ENCODE data around the gene TMEM125. TPM values are rescaled to one million over a fixed set of nuclear protein-coding genes. Genes with fewer than 3 reads are reported as not detected.

Gene TMEM125
- total RNA-seq, 1 experiment from 2014 or later, result not detected

DNA sequence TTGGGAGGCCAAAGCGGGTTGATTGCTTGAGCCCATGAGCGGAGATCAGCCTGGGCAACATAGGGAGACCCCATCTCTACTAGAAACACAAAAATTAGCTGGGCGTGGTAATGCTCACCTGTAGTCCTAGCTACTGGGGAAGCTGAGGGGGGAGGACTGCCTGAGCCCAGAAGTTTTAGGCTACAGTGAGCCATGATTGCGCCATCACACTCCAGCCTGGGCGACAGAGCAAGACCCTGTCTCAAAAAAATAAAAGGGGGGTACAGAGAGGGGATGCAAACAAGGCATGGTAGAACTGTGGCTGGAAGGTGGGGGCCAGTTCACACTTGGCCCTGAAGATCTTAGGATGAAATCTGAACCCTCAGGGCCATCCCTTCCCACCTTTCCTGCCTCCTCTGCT is 16.8 kb downstream of the TMEM125 start:
- no peak overlapping the region for H3K4me3 ChIP-seq (ENCODE audit: low read depth in 2 of 2, low read length in 2 of 2)
- DNase-seq (ENCODE audit: low read depth, low spot score) (no peak), ATAC-seq (no peak)
- in situ Hi-C loops (cut with HindIII; ENCODE audit: low pct_unique_long_range_greater_than_20kb, low sequenced_read_pairs), result no loop called here
- no peaks in the 10 kb centered on the region for H3K4me1 ChIP-seq (ENCODE audit: control insufficient read depth, insufficient read depth, low read length)
- TF ChIP-seq SIN3A (IDR thresholded peaks at IDR 0.05; ENCODE audit: borderline replicate concordance, insufficient read depth, low read depth, low read length) (no peak), TCF7L2 (IDR thresholded peaks at IDR 0.05; ENCODE audit: low read depth, low read length) (no peak), POLR2AphosphoS5 (IDR thresholded peaks at IDR 0.05; ENCODE audit: low read depth, low read length) (no peak), REST (IDR thresholded peaks at IDR 0.05; ENCODE audit: insufficient read depth in 1 of 2, low read depth in 2 of 2, low read length in 1 of 2) (no peak), CTCF (IDR thresholded peaks at IDR 0.05) (no peak)
- intact Hi-C loops (cut with micrococcal nuclease; ENCODE audit: unreplicated experiment), result no loop called here
- no peaks in the 10 kb centered on the region for H3K36me3 ChIP-seq (ENCODE audit: control insufficient read depth, insufficient read depth, low read length)
- ChIA-PET POLR2A (no interaction called here), CTCF (interaction anchor here (0.6 kb wide), 1 partner anchor 1535 kb away, joined by 4 read pairs; no protein-coding TSS in a partner anchor)
- H3K9me3 ChIP-seq (ENCODE audit: control insufficient read depth, insufficient read depth, low read depth, low read length), result no peaks in the 10 kb centered on the region
- no peak overlapping the region for H3K27ac ChIP-seq (ENCODE audit: low read length)
- no TSS peak for BruUV-seq (replicated peaks)
- no peaks in the 10 kb centered on the region for H3K27me3 ChIP-seq (ENCODE audit: control insufficient read depth, insufficient read depth, low read length)

- intact Hi-C loops (cut with micrococcal nuclease; ENCODE audit: unreplicated experiment) (no loop called here), in situ Hi-C loops (cut with HindIII; ENCODE audit: low pct_unique_long_range_greater_than_20kb, low sequenced_read_pairs) (no loop called here)
- Histone ChIP-seq H3K4me1 (ENCODE audit: control insufficient read depth, insufficient read depth, low read length) (no peaks in the 10 kb centered on the region), H3K36me3 (ENCODE audit: control insufficient read depth, insufficient read depth, low read length) (no peaks in the 10 kb centered on the region), H3K27ac (ENCODE audit: low read length) (no peak overlapping the region), H3K27me3 (ENCODE audit: control insufficient read depth, insufficient read depth, low read length) (no peaks in the 10 kb centered on the region), H3K9me3 (ENCODE audit: control insufficient read depth, insufficient read depth, low read depth, low read length) (no peaks in the 10 kb centered on the region), H3K4me3 (ENCODE audit: low read depth in 2 of 2, low read length in 2 of 2) (no peak overlapping the region)
- TF ChIP-seq POLR2AphosphoS5 (IDR thresholded peaks at IDR 0.05; ENCODE audit: low read depth, low read length), result no peak
- no peak for TF ChIP-seq TCF7L2 (IDR thresholded peaks at IDR 0.05; ENCODE audit: low read depth, low read length)
- no peak for TF ChIP-seq CTCF (IDR thresholded peaks at IDR 0.05)
- TF ChIP-seq REST (IDR thresholded peaks at IDR 0.05; ENCODE audit: insufficient read depth in 1 of 2, low read depth in 2 of 2, low read length in 1 of 2), result no peak
- no peak for TF ChIP-seq SIN3A (IDR thresholded peaks at IDR 0.05; ENCODE audit: borderline replicate concordance, insufficient read depth, low read depth, low read length)
- ATAC-seq (no peak), DNase-seq (ENCODE audit: low read depth, low spot score) (no peak)
- BruUV-seq (replicated peaks), result no TSS peak
- CTCF ChIA-PET, result no interaction called here
- POLR2A ChIA-PET, result no interaction called here
Measured at GRCh38 chr1:43288058-43288784, 18.4 kb downstream of the TMEM125 start.
